GM13976 (cell line): ENCODE results near the gene C1QL2.

Source experiments
- DNase-seq: peaks from one replicate; pipeline ENCODE4 v3.0.0; 2012; ENCODE audit warnings: low spot score
- in situ Hi-C: fragments of 300-500 bp; cut with MboI; formaldehyde crosslinking; loops from one replicate; pipeline ENCODE4 v1.12.0; 2022; ENCODE audit warnings: low sequenced_read_pairs, mixed read lengths, inconsistent platforms; ENCODE audit not compliant: unreplicated experiment
- TF ChIP-seq, protein P1 (sequence below): IDR thresholded peaks from 2 replicates; pipeline ENCODE4 v1.5.1; 2012; ENCODE audit warnings: borderline replicate concordance, mild to moderate bottlenecking; ENCODE audit not compliant: insufficient read depth; ENCODE audit errors: extremely low read depth, missing control alignments, control extremely low read depth

Gene C1QL2

DNA sequence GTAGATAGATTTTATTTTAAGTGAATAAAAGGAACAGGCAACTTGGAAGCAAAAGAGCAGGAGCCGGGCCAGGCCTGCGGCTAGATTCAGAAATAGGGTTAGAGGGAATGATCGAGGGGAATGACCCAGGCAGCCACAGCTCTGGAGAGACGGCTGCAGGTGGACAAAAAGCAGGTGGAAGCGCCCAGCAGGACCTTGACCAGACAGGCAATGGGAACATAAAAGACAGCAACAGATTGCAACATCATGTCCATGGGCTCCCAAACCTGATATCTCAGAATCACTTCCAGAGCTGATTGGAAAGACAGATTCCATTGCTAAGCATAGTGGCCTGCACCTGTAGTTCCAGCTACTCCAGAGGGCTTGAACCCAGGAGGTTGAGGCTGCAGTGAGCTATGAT, 36.5 kb upstream of the C1QL2 start:
- in situ Hi-C loops: loop anchor here (25.0 kb wide), 1 partner anchor 308 kb away; no protein-coding TSS in a partner anchor
- TF ChIP-seq, protein P1, sequence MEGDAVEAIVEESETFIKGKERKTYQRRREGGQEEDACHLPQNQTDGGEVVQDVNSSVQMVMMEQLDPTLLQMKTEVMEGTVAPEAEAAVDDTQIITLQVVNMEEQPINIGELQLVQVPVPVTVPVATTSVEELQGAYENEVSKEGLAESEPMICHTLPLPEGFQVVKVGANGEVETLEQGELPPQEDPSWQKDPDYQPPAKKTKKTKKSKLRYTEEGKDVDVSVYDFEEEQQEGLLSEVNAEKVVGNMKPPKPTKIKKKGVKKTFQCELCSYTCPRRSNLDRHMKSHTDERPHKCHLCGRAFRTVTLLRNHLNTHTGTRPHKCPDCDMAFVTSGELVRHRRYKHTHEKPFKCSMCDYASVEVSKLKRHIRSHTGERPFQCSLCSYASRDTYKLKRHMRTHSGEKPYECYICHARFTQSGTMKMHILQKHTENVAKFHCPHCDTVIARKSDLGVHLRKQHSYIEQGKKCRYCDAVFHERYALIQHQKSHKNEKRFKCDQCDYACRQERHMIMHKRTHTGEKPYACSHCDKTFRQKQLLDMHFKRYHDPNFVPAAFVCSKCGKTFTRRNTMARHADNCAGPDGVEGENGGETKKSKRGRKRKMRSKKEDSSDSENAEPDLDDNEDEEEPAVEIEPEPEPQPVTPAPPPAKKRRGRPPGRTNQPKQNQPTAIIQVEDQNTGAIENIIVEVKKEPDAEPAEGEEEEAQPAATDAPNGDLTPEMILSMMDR: no peak
- no peak for DNase-seq

DNA sequence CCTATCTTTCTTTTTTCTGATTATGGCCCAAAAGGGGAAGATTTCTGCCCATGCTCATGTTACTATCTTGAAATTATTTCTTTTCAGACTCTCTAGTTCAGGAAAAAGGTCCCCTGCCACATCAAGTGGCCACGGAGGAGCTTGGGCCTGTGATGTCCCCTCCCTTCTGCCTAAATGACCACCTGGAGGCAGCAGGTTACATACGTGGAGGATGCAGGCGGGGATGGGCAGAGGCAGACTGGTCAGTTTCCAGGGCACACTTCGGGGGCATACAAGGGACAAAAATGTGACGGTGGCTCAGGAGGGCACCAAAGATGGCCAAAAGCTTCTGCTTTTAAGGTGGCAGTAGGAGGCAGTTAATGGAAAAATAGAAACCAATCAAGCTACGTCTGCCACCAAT, 34.3 kb upstream of the C1QL2 start:
- TF ChIP-seq, protein P1: no peak
- in situ Hi-C loops: loop anchor here (25.0 kb wide), 1 partner anchor 306 kb away; no protein-coding TSS in a partner anchor
- DNase-seq: no peak

DNA sequence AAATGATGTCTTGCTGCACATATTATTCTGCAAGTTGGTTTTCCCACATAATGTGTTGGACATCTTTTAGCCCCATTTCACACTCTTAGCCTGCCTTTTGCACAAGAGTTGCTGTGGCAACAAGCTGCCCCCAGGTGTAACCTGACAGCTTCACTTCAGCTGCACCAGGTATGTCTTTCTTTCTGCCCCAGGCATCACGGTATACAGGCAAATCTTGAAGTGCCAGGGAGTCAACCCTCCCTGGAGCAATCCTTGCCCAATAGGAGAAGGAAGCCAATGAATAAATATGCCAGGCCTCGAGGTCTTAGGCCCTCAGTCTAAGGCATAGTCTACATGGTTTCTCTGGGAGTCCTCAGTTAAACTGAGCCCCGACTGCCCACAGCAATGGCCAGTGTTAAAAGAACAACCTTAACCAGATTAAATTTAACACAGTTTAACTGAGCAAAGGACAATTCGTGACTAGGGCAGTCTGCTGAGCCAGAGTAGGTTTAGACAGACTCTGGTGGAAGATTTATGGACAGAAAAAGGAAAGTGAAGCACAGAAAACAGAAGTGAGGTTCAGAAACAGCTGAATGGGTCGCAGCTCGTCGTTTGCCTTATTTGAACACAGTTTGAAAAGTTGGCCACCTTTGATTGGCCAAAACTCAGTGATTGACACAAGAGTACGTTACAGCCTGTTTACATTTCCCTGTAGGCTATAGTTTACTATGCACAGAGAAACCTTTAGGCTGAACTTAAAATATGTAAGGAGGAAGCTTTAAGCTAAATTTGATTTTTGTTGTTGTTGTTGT, 32.0 kb upstream of the C1QL2 start:
- TF ChIP-seq, protein P1: no peak
- no peak for DNase-seq
- in situ Hi-C loops: loop anchor here (25.0 kb wide), 1 partner anchor 303 kb away; no protein-coding TSS in a partner anchor

DNA sequence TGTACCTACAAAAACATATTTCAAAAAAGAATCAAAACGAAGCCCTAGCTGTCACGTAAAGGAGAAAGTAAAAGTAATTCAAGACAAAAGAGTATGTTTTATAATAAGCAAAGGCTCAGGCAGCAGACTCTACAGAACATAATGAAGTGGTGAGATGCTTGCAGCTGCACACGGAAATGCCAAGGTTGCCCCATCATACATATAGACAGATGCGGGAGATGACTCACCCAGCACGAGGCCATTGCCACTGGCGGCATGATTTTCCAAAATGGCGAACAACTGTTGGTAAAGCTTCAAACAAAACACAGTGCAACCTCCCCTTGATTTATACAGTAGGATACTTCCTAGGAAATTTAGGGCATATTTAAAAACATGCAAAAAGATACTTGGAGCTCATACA, 26.0 kb upstream of the C1QL2 start:
- no peak for DNase-seq
- in situ Hi-C loops: loop anchor here (25.0 kb wide), 1 partner anchor 297 kb away; no protein-coding TSS in a partner anchor

DNA sequence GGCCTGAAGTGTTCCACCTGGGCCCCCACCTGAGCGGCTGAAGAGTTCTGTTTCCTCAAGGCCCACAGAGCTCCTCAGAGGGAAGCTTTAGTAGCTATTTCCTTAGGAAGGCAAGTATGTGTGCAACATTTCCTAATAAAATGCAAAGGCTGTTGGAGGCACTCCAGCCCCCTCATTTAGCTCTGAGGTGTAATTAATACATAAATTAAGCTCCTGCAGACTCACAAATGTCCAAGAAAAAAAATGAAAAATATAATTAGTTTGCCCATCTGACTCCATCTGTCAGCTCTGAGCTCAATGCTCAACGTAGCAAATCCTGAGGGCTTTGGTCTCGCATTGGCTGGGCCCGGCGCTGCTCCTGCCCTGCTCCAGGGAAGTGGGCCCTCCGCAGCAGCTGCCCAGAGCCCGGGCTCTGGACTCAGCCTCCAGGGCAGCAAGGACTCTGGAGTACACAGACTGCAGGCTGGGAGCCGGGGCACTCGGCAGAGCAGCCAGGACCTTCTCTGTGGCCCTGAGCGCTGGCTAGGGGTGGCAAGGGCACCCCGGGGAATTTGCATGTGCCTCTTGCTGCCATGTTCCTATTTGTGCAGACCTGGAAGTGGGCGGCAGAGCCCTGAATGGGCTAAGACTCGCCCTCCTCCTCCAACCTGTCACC, 23.4 kb upstream of the C1QL2 start:
- DNase-seq: no peak
- in situ Hi-C loops: loop anchor here (25.0 kb wide), 1 partner anchor 295 kb away; no protein-coding TSS in a partner anchor
- TF ChIP-seq, protein P1: no peak

More for the DNA sequence above, 26.0 kb upstream of the C1QL2 start:
- TF ChIP-seq, protein P1: no peak

DNA sequence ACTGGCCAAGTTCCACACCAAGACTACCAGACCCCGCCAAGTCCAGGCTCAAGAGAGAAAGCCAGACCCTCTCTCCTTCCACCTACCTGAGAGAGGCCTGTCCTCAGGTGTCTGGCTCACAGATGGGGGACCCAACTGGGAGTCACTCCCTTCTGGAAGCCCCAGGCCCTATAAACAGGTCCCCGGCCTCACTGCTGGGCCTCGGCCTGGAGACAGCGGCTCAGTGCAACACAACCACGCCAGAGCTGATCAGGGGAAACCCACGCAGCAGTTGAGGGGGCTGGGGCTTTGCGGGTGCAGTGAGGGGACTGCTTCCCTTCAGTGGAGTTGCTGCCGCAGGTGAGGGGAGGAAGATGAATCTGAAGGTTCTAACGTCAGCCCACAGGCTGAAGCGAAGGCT, 22.8 kb upstream of the C1QL2 start:
- TF ChIP-seq, protein P1: no peak
- in situ Hi-C loops: loop anchor here (25.0 kb wide), 1 partner anchor 294 kb away; no protein-coding TSS in a partner anchor
- no peak for DNase-seq
